Stimulated activated CD4-positive, alpha-beta T cell treated with anti-CD3 and anti-CD28 coated beads, Interleukin-4, amount 100 ng/mL, for 1 hour (primary cell): ENCODE data around the gene UGT1A9.
"Not testable (repeated sequence)": the region's sequence is repeated elsewhere in the genome, so short reads cannot be mapped to it uniquely, and the experiment has no call there.

Experiments used
- DNase-seq: peaks from one replicate; pipeline ENCODE4 v3.0.0-alpha.2; 2020

Gene UGT1A9

GRCh38 chr2:233671290-233672161, at the start of gene UGT1A9:
TSS of gene UGT1A9 (plus strand) at chr2:233671898. CDS start at chr2:233671935, 37 bp downstream.
- DNase-seq = no peak

- DNase-seq = no peak
These were observed 44.2 kb upstream of the UGT1A9 start for GRCh38 chr2:233627331-233628025.

- not testable (repeated sequence) for DNase-seq
These were observed 35.4 kb upstream of the UGT1A9 start, which contains the start of gene UGT1A10 for GRCh38 chr2:233636306-233636705. TSS of gene UGT1A10 (plus strand) at chr2:233636448. CDS start at chr2:233636523, 75 bp downstream.

GRCh38 chr2:233638836-233639235, 32.9 kb upstream of the UGT1A9 start:
- no peak for DNase-seq

GRCh38 chr2:233639860-233640259, 31.8 kb upstream of the UGT1A9 start:
- DNase-seq = no peak

GRCh38 chr2:233643128-233643527, 28.6 kb upstream of the UGT1A9 start:
- no peak for DNase-seq

- DNase-seq = not testable (repeated sequence)
These were observed 25.7 kb upstream of the UGT1A9 start for GRCh38 chr2:233646033-233646432.

- DNase-seq = no peak
These were observed 20.7 kb upstream of the UGT1A9 start for GRCh38 chr2:233650981-233651380.

GRCh38 chr2:233651430-233651829, 20.3 kb upstream of the UGT1A9 start:
- no peak for DNase-seq

GRCh38 chr2:233654501-233654900, 17.2 kb upstream of the UGT1A9 start:
- no peak for DNase-seq

- DNase-seq = no peak
These were observed 16.7 kb upstream of the UGT1A9 start for GRCh38 chr2:233655043-233655442.

- DNase-seq = not testable (repeated sequence)
These were observed 15.8 kb upstream of the UGT1A9 start for GRCh38 chr2:233655943-233656342.

GRCh38 chr2:233656443-233656842, 15.3 kb upstream of the UGT1A9 start:
- no peak for DNase-seq

GRCh38 chr2:233658610-233659009, 13.1 kb upstream of the UGT1A9 start:
- no peak for DNase-seq

GRCh38 chr2:233663911-233664310, 7.8 kb upstream of the UGT1A9 start:
- DNase-seq = no peak

- no peak for DNase-seq
These were observed 3.0 kb upstream of the UGT1A9 start for GRCh38 chr2:233668605-233669260.

GRCh38 chr2:233672886-233673285, 1.2 kb downstream of the UGT1A9 start:
- no peak for DNase-seq

GRCh38 chr2:233673896-233674295, 2.2 kb downstream of the UGT1A9 start:
- no peak for DNase-seq

GRCh38 chr2:233674314-233674713, 2.6 kb downstream of the UGT1A9 start:
- DNase-seq = no peak

GRCh38 chr2:233674995-233675394, 3.3 kb downstream of the UGT1A9 start:
- no peak for DNase-seq

- no peak for DNase-seq
These were observed 4.3 kb downstream of the UGT1A9 start for GRCh38 chr2:233676046-233676445.

- DNase-seq = no peak
These were observed 7.5 kb downstream of the UGT1A9 start for GRCh38 chr2:233679196-233679595.

- DNase-seq = no peak
These were observed 8.8 kb downstream of the UGT1A9 start for GRCh38 chr2:233680361-233681045.
